Measurements from ENCODE around the gene PYM1. TPM values are rescaled to one million over a fixed set of nuclear protein-coding genes. Genes with fewer than 3 reads are reported as not detected.

The PYM1 gene
- total RNA-seq: 10 to 100 TPM; 33.1 to 44.4 TPM
- 10 to 100 TPM; 54.4 to 65.7 (median 55.0) TPM for polyA plus RNA-seq
- total RNA-seq: 8.9 to 23.9 (median 13.7) reads per million in 6 experiments

GRCh38 chr12:55927588-55928502 lies at the start of gene PYM1:
TSS of gene PYM1 (minus strand) at chr12:55927894. CDS start at chr12:55927761, 133 bp downstream.
- POLR2A ChIA-PET: interaction anchor here (0.6 to 10.9 kb wide), 34 partner anchors 9 to 1648 kb away, joined by 3 to 293 read pairs (median 4); partner anchors contain the start of genes BLOC1S1, CBX5, DNAJC14 and ESYT1
- Mint-ChIP-seq H3K4me3 (peak within 1 kb of the TSS; percentile 93 to 100 (median 98)), H3K27me3 (no peaks in the 10 kb centered on the region), H3K9me3 (no peaks in the 10 kb centered on the region), H3K36me3 (peaks cover 20 to 24% (median 21%) of the 10 kb centered on the region in 3 donors), H3K27ac (peak within 1 kb of the TSS; percentile 96 to 100 (median 98)), H3K4me1 (peaks cover 38 to 65% (median 48%) of the 10 kb centered on the region in 4 donors)
- DNase-seq (peak; percentile 16 to 73 (median 44)), ATAC-seq (peak in 1 of 2 donors; percentile 5)

- peak in 1 of 10 donors; percentile 22 for DNase-seq
- ATAC-seq: peak in 1 of 2 donors; percentile 7
- no peak overlapping the region for H3K4me3 Mint-ChIP-seq
- H3K27me3 Mint-ChIP-seq: no peaks in the 10 kb centered on the region
- H3K9me3 Mint-ChIP-seq: no peaks in the 10 kb centered on the region
- H3K27ac Mint-ChIP-seq: no peak overlapping the region
- H3K36me3 Mint-ChIP-seq: peaks cover 0 to 34% (median 3%) of the 10 kb centered on the region in 3 donors
- peaks cover 10 to 33% (median 29%) of the 10 kb centered on the region in 4 donors for H3K4me1 Mint-ChIP-seq
- POLR2A ChIA-PET: interaction anchor here (0.5 to 3.6 kb wide), 38 partner anchors 10 to 751 kb away, joined by 3 to 50 read pairs (median 5); partner anchors contain the start of genes BLOC1S1, CNPY2, COQ10A and DGKA
Observed at GRCh38 chr12:55974308-55974730, 46.6 kb upstream of the PYM1 start.

GRCh38 chr12:55973599-55974307 lies 46.1 kb upstream of the PYM1 start, which contains the start of gene RAB5B:
TSS of gene RAB5B (plus strand) at chr12:55974078. CDS start at chr12:55986961, 12,883 bp downstream.
- DNase-seq: peak; percentile 89 to 100 (median 98)
- H3K27me3 Mint-ChIP-seq: no peaks in the 10 kb centered on the region
- ATAC-seq: peak; percentile 90
- H3K4me1 Mint-ChIP-seq: peaks cover 10 to 28% (median 24%) of the 10 kb centered on the region in 4 donors
- H3K27ac Mint-ChIP-seq: no peak within 1 kb of the TSS
- no peaks in the 10 kb centered on the region for H3K9me3 Mint-ChIP-seq
- H3K36me3 Mint-ChIP-seq: peaks cover 0 to 30% (median 3%) of the 10 kb centered on the region in 3 donors
- POLR2A ChIA-PET: interaction anchor here (0.5 to 3.6 kb wide), 41 partner anchors 8 to 751 kb away, joined by 3 to 50 read pairs (median 5); partner anchors contain the start of genes BLOC1S1, CNPY2, COQ10A and DGKA
- no peak within 1 kb of the TSS for H3K4me3 Mint-ChIP-seq

GRCh38 chr12:55972911-55973598 lies 45.4 kb upstream of the PYM1 start:
- Mint-ChIP-seq H3K4me1 (peaks cover 12 to 30% (median 23%) of the 10 kb centered on the region in 4 donors), H3K27me3 (no peaks in the 10 kb centered on the region), H3K4me3 (no peak overlapping the region), H3K36me3 (peaks cover 0 to 25% (median 3%) of the 10 kb centered on the region in 3 donors), H3K27ac (no peak overlapping the region), H3K9me3 (no peaks in the 10 kb centered on the region)
- ATAC-seq (no peak), DNase-seq (peak in 1 of 10 donors; percentile 29)
- POLR2A ChIA-PET: interaction anchor here (0.7 to 3.6 kb wide), 36 partner anchors 8 to 752 kb away, joined by 3 to 50 read pairs (median 6); partner anchors contain the start of genes BLOC1S1, CNPY2, COQ10A and DGKA

GRCh38 chr12:55972456-55972855 lies 44.8 kb upstream of the PYM1 start:
- Mint-ChIP-seq H3K4me3 (peak overlapping the region in 3 of 10 donors; percentile 11 to 37 (median 25)), H3K9me3 (no peaks in the 10 kb centered on the region)

GRCh38 chr12:55972042-55972441 lies 44.3 kb upstream of the PYM1 start:
- DNase-seq: no peak
- Mint-ChIP-seq H3K27me3 (no peaks in the 10 kb centered on the region), H3K4me3 (peak overlapping the region in 3 of 10 donors; percentile 11 to 37 (median 25)), H3K4me1 (peaks cover 13 to 31% (median 24%) of the 10 kb centered on the region in 4 donors), H3K36me3 (peaks cover 0 to 16% (median 3%) of the 10 kb centered on the region in 3 donors), H3K27ac (peak overlapping the region in 6 of 10 donors; percentile 1 to 65 (median 30)), H3K9me3 (no peaks in the 10 kb centered on the region)
- POLR2A ChIA-PET: interaction anchor here (0.6 to 3.6 kb wide), 2 partner anchors 154 to 295 kb away, joined by 3 to 41 read pairs; partner anchors contain the start of genes ORMDL2 and SARNP
- no peak for ATAC-seq

More at GRCh38 chr12:55972456-55972855, 44.8 kb upstream of the PYM1 start:
- DNase-seq (no peak), ATAC-seq (no peak)
- H3K27ac Mint-ChIP-seq: peak overlapping the region in 5 of 10 donors; percentile 1 to 65 (median 37)
- H3K36me3 Mint-ChIP-seq: peaks cover 0 to 19% (median 3%) of the 10 kb centered on the region in 3 donors
- H3K4me1 Mint-ChIP-seq: peaks cover 13 to 31% (median 24%) of the 10 kb centered on the region in 4 donors
- H3K27me3 Mint-ChIP-seq: no peaks in the 10 kb centered on the region
- POLR2A ChIA-PET: interaction anchor here (0.6 to 3.6 kb wide), 4 partner anchors 11 to 295 kb away, joined by 3 to 41 read pairs (median 17); partner anchors contain the start of genes ORMDL2 and SARNP

- Mint-ChIP-seq H3K4me1 (peaks cover 21 to 33% (median 25%) of the 10 kb centered on the region in 4 donors), H3K36me3 (peaks cover 0 to 7% (median 0%) of the 10 kb centered on the region in 3 donors), H3K4me3 (peak overlapping the region in 2 of 10 donors; percentile 1 to 20), H3K27me3 (no peaks in the 10 kb centered on the region), H3K9me3 (no peaks in the 10 kb centered on the region), H3K27ac (peak overlapping the region in 3 of 10 donors; percentile 17 to 69 (median 46))
- ATAC-seq: no peak
- POLR2A ChIA-PET: interaction anchor here (0.7 to 1.4 kb wide), 3 partner anchors 41 to 159 kb away, joined by 3 to 8 read pairs (median 5); partner anchors contain the start of gene DNAJC14
- DNase-seq: no peak
Observed at GRCh38 chr12:55970775-55971174, 43.1 kb upstream of the PYM1 start.

GRCh38 chr12:55969356-55969755 lies 41.7 kb upstream of the PYM1 start:
- Mint-ChIP-seq H3K4me3 (no peak overlapping the region), H3K27ac (peak overlapping the region in 1 of 10 donors; percentile 36), H3K4me1 (peaks cover 17 to 38% (median 30%) of the 10 kb centered on the region in 4 donors), H3K36me3 (peaks cover 0 to 7% (median 0%) of the 10 kb centered on the region in 3 donors), H3K9me3 (no peaks in the 10 kb centered on the region), H3K27me3 (no peaks in the 10 kb centered on the region)
- POLR2A ChIA-PET: interaction anchor here (1.0 to 1.2 kb wide), 2 partner anchors 11 to 135 kb away, joined by 3 read pairs; partner anchors contain the start of gene PA2G4
- ATAC-seq: no peak
- no peak for DNase-seq

- ATAC-seq: peak; percentile 96 to 97
- peaks cover 17 to 34% (median 30%) of the 10 kb centered on the region in 4 donors for H3K4me1 Mint-ChIP-seq
Observed at GRCh38 chr12:55966408-55967281, 39.0 kb upstream of the PYM1 start, which contains the start of gene CDK2. TSS of gene CDK2 (plus strand) at chr12:55966830. CDS start at chr12:55967009, 179 bp downstream.

GRCh38 chr12:55965941-55966407 lies 38.3 kb upstream of the PYM1 start, which contains the start of gene PMEL:
TSS of gene PMEL (minus strand) at chr12:55966042. CDS start at chr12:55966011, 31 bp downstream.
- H3K27ac Mint-ChIP-seq: peak within 1 kb of the TSS; percentile 82 to 92 (median 88)
- H3K9me3 Mint-ChIP-seq: no peaks in the 10 kb centered on the region
- H3K4me3 Mint-ChIP-seq: peak within 1 kb of the TSS; percentile 87 to 98 (median 92)
- H3K27me3 Mint-ChIP-seq: no peaks in the 10 kb centered on the region
- H3K36me3 Mint-ChIP-seq: peaks cover 0 to 4% (median 0%) of the 10 kb centered on the region in 3 donors
- H3K4me1 Mint-ChIP-seq: peaks cover 17 to 34% (median 30%) of the 10 kb centered on the region in 4 donors
- ATAC-seq (no peak), DNase-seq (no peak)
- POLR2A ChIA-PET: interaction anchor here (1.0 to 1.3 kb wide), 3 partner anchors 7 to 151 kb away, joined by 3 to 4 read pairs (median 4); no protein-coding TSS in a partner anchor

More at GRCh38 chr12:55966408-55967281, 39.0 kb upstream of the PYM1 start, which contains the start of gene CDK2:
- peak within 1 kb of the TSS; percentile 82 to 92 (median 88) for H3K27ac Mint-ChIP-seq
- no peaks in the 10 kb centered on the region for H3K27me3 Mint-ChIP-seq
- H3K36me3 Mint-ChIP-seq: peaks cover 0 to 7% (median 0%) of the 10 kb centered on the region in 3 donors
- H3K9me3 Mint-ChIP-seq: no peaks in the 10 kb centered on the region
- peak within 1 kb of the TSS; percentile 87 to 98 (median 92) for H3K4me3 Mint-ChIP-seq
- POLR2A ChIA-PET: interaction anchor here (0.6 to 2.0 kb wide), 4 partner anchors 11 to 151 kb away, joined by 3 to 7 read pairs (median 4); no protein-coding TSS in a partner anchor
- peak; percentile 76 to 91 (median 84) for DNase-seq

Data from naive thymus-derived CD8-positive, alpha-beta T cell (primary cell).